ENCODE measurements around the gene SNU13.
A peak's percentile ranks its signal among the peaks of the same experiment; 100 is the strongest.
"Not testable (repeated sequence)": the region's sequence is repeated elsewhere in the genome, so short reads cannot be mapped to it uniquely, and the experiment has no call there.

Gene SNU13

DNA sequence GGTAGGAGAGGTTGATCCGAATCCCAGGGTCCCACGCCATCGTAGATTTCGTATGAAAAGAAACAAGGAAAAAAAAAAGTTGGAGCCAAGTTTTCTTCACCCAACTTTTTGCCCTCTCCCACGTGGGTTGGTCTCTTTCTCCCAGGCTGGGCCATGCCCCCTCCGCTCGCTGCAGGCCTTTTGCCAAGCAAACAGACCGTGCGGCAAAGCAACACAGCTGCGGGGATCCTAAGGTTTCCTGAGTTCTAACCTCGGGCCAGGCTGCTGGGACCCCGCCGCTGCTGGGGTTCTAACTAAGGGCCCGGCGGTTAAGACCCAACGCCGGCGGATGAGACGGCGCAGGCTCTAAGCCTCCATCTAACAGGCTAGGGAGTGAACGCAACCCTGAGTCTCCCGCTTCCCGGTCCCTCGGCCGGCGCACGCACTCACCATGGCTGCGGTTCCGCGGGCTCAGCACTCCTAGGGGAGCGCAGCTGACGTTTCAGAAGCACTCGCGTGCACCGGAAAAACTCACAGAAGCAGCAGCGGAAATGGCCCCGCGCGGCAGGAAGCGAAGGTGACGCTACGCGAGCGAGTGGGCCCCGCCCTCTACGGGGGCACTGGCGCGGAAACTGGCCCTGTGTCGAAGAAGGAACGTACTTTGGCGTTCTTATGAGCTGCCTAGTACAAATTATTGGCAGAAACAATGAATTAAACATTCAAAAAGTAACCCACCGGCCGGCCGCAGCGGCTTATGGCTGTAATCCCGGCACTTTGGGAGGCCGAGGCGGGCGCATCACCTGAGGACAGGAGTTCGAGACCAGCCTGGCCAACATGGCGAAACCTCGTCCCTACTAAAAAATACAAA lies at the start of gene SNU13:
Gene SNU13, minus strand, starts transcription at position 503 of the 847 bp plus-strand sequence. Its CDS starts 71 bp downstream, at position 432.
- DNase-seq (ENCODE audit: low read depth in 2 of 2), result peak; percentile 83 to 90

DNA sequence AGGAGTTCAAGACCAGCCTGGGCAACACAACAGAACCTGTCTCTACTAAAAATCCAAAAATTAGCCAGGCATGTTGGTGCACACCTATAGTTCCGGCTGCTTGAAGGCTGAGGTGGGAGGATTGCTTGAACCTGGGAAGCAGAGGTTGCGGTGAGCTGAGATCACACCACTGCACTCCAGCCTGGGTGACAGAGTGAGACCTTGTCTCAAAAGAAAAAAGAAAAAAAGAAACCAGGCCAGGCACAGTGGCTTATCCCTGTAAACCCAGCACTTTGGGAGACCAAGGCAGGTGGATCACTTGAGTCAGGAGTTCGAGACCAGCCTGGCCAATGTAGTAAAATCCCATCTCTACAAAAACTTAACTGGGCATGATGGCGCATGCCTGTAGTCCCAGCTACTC lies 44.6 kb upstream of the SNU13 start:
- not testable (repeated sequence) for DNase-seq (ENCODE audit: low read depth in 2 of 2)

DNA sequence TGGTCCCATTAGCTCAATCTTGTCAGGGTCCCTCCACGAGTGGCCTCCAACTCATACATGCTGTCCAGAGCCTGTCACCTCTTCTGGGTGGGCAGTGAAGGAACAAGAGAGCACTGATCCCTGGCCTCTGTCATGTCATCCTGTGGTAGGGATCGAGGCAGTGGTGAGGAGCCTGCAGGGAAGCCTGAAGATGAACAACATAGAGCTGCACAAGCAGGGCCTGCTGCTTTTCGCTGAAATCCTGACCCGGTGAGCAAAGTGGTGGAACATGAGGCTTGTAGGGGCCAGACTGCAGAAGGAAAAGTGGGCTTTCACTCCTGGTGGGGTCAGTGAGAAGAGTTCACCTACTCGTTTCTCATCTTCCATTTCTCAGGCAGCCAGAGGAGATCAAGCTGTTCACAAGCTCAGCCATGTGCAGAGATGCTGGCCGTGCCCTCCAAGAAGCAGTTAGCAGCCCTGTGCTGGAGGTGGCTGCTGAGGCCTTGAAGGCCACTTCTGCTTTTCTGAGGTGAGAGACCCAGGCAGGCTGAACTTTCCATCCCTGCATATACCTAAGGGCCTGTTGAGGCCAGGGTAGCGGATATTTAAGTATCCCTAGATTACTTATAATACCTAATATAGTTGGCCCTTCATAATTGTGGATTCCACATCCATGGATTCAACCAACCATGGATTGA lies 43.6 kb upstream of the SNU13 start:
- DNase-seq (ENCODE audit: low read depth in 2 of 2), result no peak

DNA sequence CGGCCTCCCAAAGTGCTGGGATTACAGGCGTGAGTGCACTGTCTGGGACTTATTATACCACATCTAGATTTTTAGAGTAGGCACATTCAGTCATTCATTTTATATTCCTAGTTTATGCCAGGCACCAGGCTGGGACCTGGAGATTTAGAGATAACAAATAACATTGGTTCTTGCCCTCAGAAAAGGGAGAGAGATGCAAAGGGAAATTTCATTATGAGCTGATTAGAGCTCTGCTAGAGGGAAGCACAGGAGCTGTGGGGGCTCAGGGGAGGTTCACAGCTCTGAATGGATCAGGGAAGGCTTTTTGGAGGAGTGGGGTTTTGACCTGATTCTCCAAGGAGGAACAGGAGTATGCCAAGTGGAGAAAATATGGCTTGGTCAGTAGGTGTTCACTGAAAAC lies 42.9 kb upstream of the SNU13 start:
- DNase-seq (ENCODE audit: low read depth in 2 of 2), result no peak

DNA sequence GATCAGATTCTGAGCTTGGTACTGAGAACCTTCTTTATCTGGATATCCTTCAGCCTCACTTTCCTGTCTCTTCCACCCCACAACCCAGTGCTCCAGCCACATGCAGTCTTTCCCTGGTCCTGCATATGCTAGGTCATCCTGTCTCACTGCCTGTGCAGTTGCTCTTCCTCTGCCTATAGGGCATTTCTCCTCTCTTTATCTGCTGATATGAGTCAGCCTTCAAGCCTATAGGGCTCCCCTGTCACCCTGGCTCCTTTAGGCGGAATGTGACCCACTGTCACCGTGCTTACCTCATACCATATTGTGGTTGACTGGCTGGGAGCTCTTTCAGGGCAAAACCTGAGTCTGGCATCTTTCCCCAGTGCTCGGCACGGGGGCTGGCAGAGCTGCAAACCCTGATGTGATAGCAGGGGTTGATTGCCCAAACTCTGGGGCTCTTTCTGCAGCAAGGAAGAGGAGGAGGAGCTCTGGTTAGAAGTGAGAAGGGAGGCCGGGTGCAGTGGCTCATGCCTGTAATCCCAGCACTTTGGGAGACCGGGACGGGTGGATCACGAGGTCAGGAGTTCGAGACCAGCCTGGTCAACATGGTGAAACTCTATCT lies 36.9 kb upstream of the SNU13 start:
- DNase-seq (ENCODE audit: low read depth in 2 of 2), result no peak

DNA sequence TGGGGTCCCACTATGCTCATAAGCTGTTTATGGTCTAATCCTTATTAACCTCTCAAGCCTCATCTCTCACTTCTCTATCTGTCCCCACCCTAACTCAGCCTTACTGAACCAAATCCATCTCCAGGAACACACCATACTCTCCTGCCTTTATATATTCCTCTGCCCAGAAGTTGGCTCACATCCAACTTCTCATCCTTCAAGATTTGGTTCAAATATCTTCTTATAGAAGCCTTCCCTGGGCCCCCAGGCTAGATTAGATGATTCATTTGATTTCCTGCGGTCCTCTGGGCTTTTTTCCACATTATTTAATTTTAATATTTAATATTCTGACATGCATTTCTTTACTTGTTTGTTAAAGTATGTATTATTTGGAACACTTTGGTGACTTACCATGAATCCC lies 33.8 kb upstream of the SNU13 start:
- no peak for DNase-seq (ENCODE audit: low read depth in 2 of 2)

DNA sequence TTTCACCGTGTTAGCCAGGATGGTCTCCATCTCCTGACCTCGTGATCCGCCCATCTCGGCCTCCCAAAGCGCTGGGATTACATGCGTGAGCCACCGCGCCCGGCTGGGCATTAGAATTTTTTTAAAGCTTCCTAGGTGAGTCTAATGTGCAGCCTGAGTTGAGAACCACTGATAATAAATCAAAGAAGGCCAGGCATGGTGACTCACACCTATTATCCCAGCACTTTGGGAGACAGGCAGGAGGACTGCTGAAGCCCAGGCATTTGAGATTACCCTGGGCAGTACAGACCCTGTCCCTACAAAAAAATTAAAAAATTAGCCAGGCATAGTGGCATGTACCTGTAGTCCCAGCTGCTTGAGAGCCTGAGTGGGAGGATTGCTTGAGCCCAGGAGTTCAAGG lies 24.3 kb upstream of the SNU13 start:
- no peak for DNase-seq (ENCODE audit: low read depth in 2 of 2)

DNA sequence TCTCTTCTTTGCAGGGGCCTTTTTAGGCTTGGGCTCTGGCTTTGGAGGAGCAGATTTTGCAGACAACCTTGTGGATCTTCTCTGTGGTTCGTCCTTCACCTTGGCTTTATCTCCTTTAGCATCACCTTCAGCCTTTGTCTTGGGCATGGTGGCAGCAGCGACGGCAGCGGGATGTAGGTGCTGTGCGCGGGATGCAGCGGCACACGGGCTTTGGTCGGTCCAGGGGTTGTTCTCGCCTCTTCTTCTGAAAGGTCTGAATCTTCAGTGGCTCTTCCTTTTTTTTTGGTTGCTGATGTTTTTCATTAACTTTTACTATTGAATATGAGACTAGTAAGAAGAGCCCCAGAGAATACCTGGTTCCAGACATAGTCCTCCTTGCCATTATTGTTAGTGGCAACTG lies 20.7 kb upstream of the SNU13 start:
- DNase-seq (ENCODE audit: low read depth in 2 of 2), result no peak

DNA sequence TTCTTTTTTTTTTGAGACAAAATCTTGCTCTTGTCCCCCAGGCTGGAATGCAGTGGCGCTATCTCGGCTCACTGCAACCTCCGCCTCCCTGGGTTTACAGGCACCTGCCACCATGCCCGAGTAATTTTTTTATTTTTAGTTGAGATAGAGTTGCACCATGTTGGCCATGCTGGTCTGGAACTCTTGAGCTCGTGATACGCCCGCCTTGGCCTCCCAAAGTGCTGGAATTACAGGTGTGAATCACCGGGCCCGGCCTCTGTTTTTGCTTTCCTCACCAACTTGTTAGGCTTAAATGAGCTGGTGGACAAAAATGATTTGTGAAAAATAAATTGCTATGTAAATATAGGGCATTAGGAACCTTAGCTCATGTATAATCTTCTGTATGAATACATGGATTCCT lies 14.1 kb upstream of the SNU13 start:
- no peak for DNase-seq (ENCODE audit: low read depth in 2 of 2)

DNA sequence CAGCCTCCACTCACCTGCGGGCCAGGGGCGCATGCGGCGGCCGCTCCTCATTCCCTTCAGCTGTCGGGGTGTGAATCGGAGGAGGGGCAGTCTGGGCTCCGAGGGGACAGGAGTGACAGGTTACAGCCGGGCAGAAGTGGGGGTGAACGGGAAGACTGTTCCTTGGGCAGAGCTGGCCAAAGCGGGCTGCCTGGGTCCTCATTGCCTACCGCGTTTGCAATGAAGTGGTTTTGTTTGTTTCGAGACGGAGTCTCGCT lies 11.4 kb upstream of the SNU13 start:
- DNase-seq (ENCODE audit: low read depth in 2 of 2), result no peak

DNA sequence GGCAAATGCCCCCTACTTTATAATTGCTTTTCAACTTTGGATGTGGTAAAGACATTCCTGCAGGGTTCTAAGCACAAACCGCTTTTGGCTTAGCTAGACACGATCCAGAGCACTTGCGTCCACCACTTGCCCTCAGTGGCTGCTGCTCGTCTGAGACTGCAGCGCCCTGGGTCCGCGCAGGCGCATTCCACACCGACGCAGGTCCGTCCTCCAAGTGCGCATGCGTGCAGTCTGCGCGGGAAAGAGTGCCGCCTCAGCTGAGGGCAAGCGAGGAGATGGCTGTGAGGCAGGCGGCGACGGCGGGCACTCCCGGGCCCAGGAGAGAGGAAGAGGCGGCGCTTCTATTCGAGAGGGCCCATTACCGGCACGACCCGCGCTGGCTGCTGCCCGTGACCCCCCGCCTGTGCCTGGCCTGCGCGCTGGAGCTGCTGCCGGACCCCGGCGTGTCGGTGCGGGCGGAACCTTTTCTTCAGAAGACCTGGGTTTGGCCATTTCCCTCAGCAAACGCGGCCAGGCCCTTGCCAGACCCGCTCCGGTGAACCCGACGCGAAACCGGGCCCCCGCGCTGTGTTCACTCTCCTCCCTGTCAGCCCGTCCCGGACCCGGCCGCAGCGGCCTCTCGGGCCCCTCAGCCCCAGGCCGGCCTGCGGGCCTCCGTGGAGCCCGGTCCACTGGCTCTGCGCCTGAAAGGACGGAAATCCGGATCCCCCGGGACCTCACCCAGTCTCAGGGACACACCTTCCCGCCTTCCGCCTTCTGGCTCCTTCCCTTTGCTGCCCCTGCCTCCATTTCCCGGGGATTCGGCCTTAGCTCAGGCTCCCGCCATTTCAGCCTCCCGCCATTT lies 10.8 kb upstream of the SNU13 start, which contains the start of gene MEI1:
Gene MEI1, plus strand, starts transcription at position 240 of the 844 bp plus-strand sequence. Its CDS starts 36 bp downstream, at position 276.
- peak; percentile 87 to 91 for DNase-seq (ENCODE audit: low read depth in 2 of 2)

DNA sequence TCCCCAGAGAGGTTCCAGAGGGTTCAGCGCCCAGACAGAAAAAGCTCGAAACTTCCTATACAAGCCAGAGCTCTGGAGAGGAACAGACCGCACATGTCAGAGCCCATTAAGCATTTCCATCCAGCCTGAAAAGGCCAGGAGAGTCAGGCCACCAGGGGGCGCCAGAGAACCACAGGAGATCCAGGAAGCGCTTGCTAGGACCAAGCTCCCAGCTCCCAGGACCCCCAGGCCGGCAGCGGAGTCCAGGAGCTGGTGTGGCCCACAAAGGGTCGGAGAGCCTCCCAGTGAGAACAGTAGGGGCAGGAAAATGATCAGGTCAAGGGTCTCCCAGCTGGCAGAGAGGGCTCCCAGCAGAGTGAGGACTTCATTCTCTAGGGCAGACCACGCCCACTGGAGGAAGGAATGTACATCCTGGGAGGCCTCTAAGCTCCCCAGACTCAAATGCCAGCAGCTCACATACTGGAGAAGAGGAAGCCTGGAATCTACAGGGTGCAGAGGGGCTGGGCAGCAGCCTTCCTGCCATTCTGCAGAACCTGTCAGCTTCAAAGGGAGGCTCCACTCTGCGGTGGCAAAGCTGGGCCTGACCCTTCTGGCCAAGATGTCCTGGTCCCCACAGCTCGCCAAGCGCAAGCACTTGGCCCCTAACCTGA lies 8.6 kb upstream of the SNU13 start:
- peak; percentile 95 to 98 for DNase-seq (ENCODE audit: low read depth in 2 of 2)

DNA sequence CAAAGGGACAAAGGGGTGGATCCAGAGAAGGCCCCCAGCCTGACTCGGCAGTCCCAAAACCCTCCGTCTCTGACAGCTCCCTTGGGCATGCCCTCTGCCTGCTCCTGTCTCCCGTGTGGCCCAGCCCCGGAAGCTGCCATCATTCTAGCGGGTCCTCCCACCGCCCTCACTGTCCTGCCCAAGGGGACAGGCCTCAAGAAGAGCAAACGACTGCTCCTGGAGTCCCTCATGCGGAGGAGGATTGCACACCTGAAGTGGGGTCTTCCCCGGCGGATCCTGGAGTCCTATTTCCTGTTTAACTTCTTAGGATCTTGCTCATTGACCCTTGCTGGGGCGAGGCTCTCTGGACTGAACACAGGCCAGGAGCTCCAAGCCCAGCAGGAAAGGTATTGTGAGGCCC lies 8.0 kb upstream of the SNU13 start:
- no peak for DNase-seq (ENCODE audit: low read depth in 2 of 2)

DNA sequence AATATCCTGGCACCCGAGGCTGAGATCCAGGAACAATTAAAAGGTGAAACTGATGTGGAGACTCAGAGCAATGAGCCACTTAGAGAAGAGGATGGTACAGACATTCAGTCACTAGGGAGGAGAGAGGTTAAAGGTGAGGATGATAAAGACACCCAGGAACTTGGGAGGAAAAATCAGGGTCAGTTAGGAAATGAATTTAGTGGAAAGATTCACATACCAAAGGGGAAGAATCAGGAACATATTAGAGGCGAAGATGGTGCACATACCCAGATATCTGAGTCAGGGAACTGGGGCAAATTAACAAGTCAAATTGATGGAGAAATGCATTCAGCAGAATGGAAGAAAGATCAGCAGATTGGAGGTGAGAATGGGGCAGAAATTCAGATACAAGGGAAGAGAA lies 6.5 kb upstream of the SNU13 start:
- no peak for DNase-seq (ENCODE audit: low read depth in 2 of 2)

DNA sequence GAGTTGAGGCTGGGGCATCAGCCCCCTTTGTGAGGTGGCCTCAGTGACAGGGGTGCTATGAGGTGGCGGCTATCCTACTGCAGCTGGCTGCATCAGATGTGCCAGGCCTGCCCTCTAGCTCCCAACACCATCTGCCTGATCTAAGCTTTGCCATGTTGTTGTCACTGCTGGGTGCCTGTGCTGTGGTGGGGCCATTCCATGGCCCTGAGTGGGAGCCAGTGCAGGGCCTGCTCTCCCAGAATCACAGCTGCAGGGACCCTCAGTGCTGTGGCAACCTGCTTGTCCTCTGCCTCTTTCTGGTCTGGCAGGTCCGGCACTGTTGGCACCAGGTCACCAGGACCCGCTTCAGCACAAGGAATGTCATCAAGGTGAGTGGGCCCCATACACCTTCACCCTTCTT lies 1.8 kb upstream of the SNU13 start:
- no peak for DNase-seq (ENCODE audit: low read depth in 2 of 2)

DNA sequence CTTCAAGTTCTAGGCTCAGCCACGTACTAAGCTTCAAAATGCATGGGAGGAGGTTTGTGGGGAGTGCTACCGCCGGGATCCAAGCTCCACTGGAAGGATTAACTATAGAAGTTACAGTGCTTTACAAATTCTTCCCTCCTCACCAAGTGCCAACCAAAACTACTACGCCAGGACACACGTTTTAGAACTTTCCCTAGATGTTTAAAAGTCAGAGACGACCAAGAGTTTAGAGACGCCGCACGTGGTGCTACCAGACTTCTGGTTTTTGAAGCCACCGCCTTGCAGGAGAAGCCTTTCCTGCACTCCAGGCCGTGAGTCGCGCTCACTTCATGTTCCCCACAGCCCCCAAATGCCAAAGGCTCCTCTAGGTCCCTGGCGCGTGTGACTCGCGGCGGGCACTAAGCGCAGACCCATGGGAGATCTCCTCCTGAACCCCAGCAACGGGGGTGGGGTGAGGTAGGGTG lies 734 bp downstream of the SNU13 start:
- DNase-seq (ENCODE audit: low read depth in 2 of 2), result no peak

DNA sequence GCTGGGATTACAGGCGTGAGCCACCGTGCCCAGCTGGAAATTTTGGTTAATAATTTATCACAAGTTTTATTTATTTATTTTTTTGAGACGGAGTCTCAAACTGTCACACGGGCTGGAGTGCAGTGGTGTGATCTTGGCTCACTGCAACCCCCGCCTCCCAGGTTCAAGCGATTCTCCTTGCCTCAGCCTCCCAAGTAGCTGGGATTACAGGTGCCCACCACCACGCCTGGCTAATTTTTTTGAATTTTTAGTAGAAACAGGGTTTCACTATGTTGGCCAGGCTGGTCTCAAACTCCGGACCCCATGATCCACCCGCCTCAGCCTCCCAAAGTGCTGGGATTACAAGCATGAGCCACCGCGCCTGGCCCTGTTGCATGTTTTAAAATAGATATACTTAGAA lies 1.8 kb downstream of the SNU13 start:
- not testable (repeated sequence) for DNase-seq (ENCODE audit: low read depth in 2 of 2)

DNA sequence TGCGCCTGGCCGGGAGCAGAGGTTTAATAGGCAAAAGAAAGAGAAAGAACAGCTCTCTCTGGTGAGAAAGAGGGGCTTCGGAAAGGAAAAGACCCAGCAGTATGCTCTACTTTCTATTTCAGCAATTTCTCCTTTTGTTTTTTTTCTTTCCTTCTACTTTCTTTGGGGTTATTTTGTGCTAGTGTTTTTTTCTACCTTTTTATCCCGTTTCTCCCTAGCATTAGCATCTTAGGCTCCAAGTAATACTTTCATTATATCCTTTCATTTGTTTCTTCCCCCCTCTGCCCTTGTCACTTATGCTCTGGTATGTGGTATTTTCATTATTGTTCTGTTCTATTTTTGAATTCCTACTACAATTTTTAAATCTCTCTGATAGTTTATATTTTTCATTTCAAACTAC lies 4.5 kb downstream of the SNU13 start:
- DNase-seq (ENCODE audit: low read depth in 2 of 2), result no peak

DNA sequence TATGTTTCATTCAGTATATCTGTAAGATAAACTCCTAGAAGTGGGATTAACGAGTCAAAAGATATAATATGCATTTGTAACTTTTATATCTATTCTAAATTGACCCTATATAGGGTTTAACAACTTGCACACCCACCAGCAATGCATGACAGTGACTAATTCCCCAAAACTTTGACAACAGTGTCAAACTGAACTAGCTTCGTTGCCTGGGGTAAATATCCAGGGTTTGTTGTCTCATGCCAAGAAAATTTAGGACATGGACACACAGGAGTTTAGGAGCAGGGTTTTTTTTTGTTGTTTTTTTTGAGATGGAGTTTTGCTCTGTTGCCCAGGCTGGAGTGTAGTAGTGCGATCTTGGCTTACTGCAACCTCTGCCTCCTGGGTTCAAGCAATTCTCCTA lies 5.1 kb downstream of the SNU13 start:
- no peak for DNase-seq (ENCODE audit: low read depth in 2 of 2)

DNA sequence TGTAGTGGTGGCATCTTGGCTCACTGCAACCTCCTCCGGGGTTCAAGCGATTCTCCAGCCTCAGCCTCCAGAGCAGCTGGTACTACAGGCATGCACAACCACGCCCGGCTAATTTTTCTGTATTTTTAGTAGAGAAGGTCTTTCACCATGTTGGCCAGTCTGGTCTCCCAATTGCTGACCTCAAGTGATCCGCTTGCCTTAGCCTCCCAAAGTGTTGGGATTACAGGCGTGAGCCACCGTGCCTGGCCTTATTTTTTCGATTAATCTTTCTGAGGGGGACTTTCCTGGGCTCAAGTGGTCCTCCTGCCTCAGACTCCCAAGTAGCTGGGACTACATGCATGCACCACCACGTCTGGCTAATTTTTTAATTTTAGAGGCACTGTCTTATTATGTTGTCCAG lies 5.6 kb downstream of the SNU13 start:
- no peak for DNase-seq (ENCODE audit: low read depth in 2 of 2)

DNA sequence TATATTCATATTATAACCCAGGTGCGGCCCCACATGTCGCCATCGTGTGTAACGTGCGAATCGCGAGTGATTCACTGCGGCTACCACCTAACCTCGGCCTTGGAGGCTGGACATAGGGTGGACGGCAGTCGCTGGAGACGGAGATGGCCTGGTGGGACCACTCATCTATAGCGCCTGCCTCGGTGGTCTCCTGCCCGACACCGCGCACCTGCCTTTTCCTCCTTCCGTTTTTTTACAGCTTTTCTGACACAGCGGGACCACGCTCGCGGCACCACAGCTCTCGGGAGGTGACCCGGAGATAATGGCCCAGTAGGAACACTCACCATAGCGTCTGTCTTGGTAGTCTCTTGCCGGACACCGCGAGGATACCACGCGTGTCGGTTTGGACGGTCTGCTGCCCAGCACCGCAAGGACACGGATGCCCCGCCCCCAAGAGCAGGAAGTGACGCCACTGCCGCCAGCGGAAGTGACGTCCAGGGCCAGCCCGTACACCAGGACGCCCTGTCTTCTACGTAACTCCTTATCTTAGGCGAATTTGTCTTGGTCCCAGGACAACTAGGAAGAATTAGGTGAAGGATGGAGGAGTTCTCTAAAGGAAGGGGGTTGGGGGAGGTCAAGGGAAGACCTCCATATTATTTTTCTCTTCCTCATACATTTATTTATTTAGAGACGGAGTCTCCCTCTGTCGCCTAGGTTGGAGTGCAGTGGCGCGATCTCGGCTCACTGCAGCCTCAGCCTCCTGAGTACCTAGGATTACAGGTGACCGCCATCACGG lies 6.4 kb downstream of the SNU13 start:
- peak; percentile 65 to 75 for DNase-seq (ENCODE audit: low read depth in 2 of 2)
